ENCODE measurements around the gene SHH. TPM values are rescaled to one million over a fixed set of nuclear protein-coding genes. Genes with fewer than 3 reads are reported as not detected.
A peak's percentile ranks its signal among the peaks of the same experiment; 100 is the strongest.

Gene SHH
- polyA plus RNA-seq, 3 donors, result not detected

DNA sequence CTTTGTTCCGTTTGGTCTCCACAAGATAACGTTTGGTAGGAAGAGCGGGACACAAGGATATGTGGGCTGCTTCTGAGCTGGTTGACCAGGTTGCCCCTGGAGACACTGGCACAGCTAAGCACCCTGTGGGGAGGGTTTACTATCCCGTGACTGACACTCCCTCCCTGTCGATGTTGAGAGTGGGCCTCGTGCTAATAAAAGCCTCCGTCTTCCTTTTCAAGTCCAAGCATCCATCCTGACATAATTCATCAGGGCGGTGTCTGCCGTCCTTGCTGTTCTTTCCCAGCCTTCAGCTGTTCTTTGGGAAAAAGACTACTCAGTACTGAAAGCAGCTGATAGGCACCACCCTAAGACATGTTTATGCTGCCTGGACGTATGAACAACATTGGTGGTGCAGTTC lies 49.6 kb downstream of the SHH start:
- Mint-ChIP-seq H3K4me1 (peaks cover 52% of the 10 kb centered on the region), H3K36me3 (peaks cover 60 to 71% of the 10 kb centered on the region in 2 donors), H3K9me3 (peaks cover 0 to 2% (median 0%) of the 10 kb centered on the region in 7 donors), H3K4me3 (no peak overlapping the region), H3K27ac (peak overlapping the region in 5 of 7 donors; percentile 11 to 90 (median 78)), H3K27me3 (ENCODE audit: low read depth in 3 of 3) (peaks cover 0 to 1% (median 0%) of the 10 kb centered on the region in 3 donors)
- no peak overlapping the region for H3K9ac ChIP-seq (ENCODE audit: insufficient read depth, low read length, poor library complexity, severe bottlenecking)
- H3K4me1 ChIP-seq (ENCODE audit: control insufficient read depth in 1 of 2, insufficient read depth in 2 of 2, low read length in 2 of 2), result peaks cover 53 to 55% of the 10 kb centered on the region in 2 donors
- no peaks in the 10 kb centered on the region for H3K27me3 ChIP-seq (ENCODE audit: control insufficient read depth in 2 of 2, insufficient read depth in 2 of 2, low read length in 2 of 2)
- 92% methylated on average over 7 of the region's 10 CpGs for WGBS (ENCODE audit: insufficient coverage)
- H3K79me2 ChIP-seq (ENCODE audit: insufficient read depth, low read length), result peaks cover 75% of the 10 kb centered on the region
- DNase-seq, result no peak
- no peak overlapping the region for H3K4me2 ChIP-seq (replicated peaks; ENCODE audit: extremely low read depth, low read length, poor library complexity, severe bottlenecking)
- H3K36me3 ChIP-seq (replicated peaks in 1 of 2; ENCODE audit: control insufficient read depth in 1 of 2, insufficient read depth in 2 of 2, low read length in 2 of 2), result peaks cover 34 to 68% of the 10 kb centered on the region in 2 donors
- no peak overlapping the region for H3K4me3 ChIP-seq (replicated peaks in 1 of 3; ENCODE audit: low read depth in 2 of 3, low read length in 3 of 3)
- no peak overlapping the region for H2AFZ ChIP-seq (ENCODE audit: insufficient read depth, low read depth, low read length, poor library complexity, severe bottlenecking)
- intact Hi-C loops (cut with micrococcal nuclease), result loop anchor here in 1 of 2 donors (10.0 kb wide), 1 partner anchor 838 kb away; no protein-coding TSS in a partner anchor
- TF ChIP-seq CTCF (IDR thresholded peaks at IDR 0.05), result no peak
- peak overlapping the region in 1 of 2 donors; percentile 61 for H3K27ac ChIP-seq (ENCODE audit: low read depth in 1 of 2, low read length in 2 of 2)
- H3K9me3 ChIP-seq (replicated peaks in 1 of 2; ENCODE audit: control insufficient read depth in 1 of 2, insufficient read depth in 1 of 2, low read length in 2 of 2), result peaks cover 0 to 2% of the 10 kb centered on the region in 2 donors
- peaks cover 84% of the 10 kb centered on the region for H4K20me1 ChIP-seq (ENCODE audit: insufficient read depth, low read length)

GRCh38 chr7:155762036-155762435 lies 50.2 kb downstream of the SHH start:
- Histone ChIP-seq H3K4me1 (ENCODE audit: control insufficient read depth in 1 of 2, insufficient read depth in 2 of 2, low read length in 2 of 2) (peaks cover 54 to 57% of the 10 kb centered on the region in 2 donors), H3K79me2 (ENCODE audit: insufficient read depth, low read length) (peaks cover 78% of the 10 kb centered on the region), H4K20me1 (ENCODE audit: insufficient read depth, low read length) (peaks cover 84% of the 10 kb centered on the region), H2AFZ (ENCODE audit: insufficient read depth, low read depth, low read length, poor library complexity, severe bottlenecking) (no peak overlapping the region), H3K36me3 (replicated peaks in 1 of 2; ENCODE audit: control insufficient read depth in 1 of 2, insufficient read depth in 2 of 2, low read length in 2 of 2) (peaks cover 28 to 65% of the 10 kb centered on the region in 2 donors), H3K4me3 (replicated peaks in 1 of 3; ENCODE audit: low read depth in 2 of 3, low read length in 3 of 3) (peak overlapping the region in 1 of 3 experiments; percentile 11), H3K9me3 (replicated peaks in 1 of 2; ENCODE audit: control insufficient read depth in 1 of 2, insufficient read depth in 1 of 2, low read length in 2 of 2) (peaks cover 0 to 3% of the 10 kb centered on the region in 2 donors), H3K27me3 (ENCODE audit: control insufficient read depth in 2 of 2, insufficient read depth in 2 of 2, low read length in 2 of 2) (no peaks in the 10 kb centered on the region), H3K9ac (ENCODE audit: insufficient read depth, low read length, poor library complexity, severe bottlenecking) (no peak overlapping the region), H3K4me2 (replicated peaks; ENCODE audit: extremely low read depth, low read length, poor library complexity, severe bottlenecking) (peak overlapping the region; percentile 29), H3K27ac (ENCODE audit: low read depth in 1 of 2, low read length in 2 of 2) (peak overlapping the region; percentile 61 to 63)
- intact Hi-C loops (cut with micrococcal nuclease), result loop anchor here in 1 of 2 donors (10.0 kb wide), 1 partner anchor 837 kb away; no protein-coding TSS in a partner anchor
- H3K4me1 Mint-ChIP-seq, result peaks cover 54% of the 10 kb centered on the region
- DNase-seq, result peak in 1 of 3 donors; percentile 35
- WGBS (ENCODE audit: insufficient coverage), result 90% methylated on average over 2 of the region's 4 CpGs
- peak overlapping the region in 1 of 2 donors; percentile 73 for H3K4me3 Mint-ChIP-seq
- peak overlapping the region; percentile 78 to 90 (median 87) for H3K27ac Mint-ChIP-seq
- peaks cover 57 to 69% of the 10 kb centered on the region in 2 donors for H3K36me3 Mint-ChIP-seq
- H3K27me3 Mint-ChIP-seq (ENCODE audit: low read depth in 3 of 3), result peaks cover 0 to 1% (median 0%) of the 10 kb centered on the region in 3 donors
- H3K9me3 Mint-ChIP-seq, result peaks cover 0 to 6% (median 0%) of the 10 kb centered on the region in 7 donors
- no peak for TF ChIP-seq CTCF (IDR thresholded peaks at IDR 0.05)
